Fibroblast of lung (primary cell): Measurements from ENCODE around the gene KCNE3. TPM values are rescaled to one million over a fixed set of nuclear protein-coding genes. Genes with fewer than 3 reads are reported as not detected.

Experiments
- DNase-seq, 2 donors: peaks; one replicate each; pipeline versions ENCODE4 v3.0.0 to v3.0.0-alpha.2; 2010; ENCODE audit warnings: low read depth in 2 of 2
- H2AFZ ChIP-seq: 2 replicates; pipeline ENCODE4 v1.5.1; 2012; ENCODE audit warnings: low read length, control low read depth, inconsistent platforms
- H3K27ac ChIP-seq: 2 replicates; pipeline ENCODE4 v1.5.1; 2011; ENCODE audit warnings: low read length, control low read depth; ENCODE audit not compliant: insufficient read depth
- H3K27me3 ChIP-seq: 2 replicates; pipeline ENCODE4 v1.5.1; 2011; ENCODE audit warnings: mild to moderate bottlenecking, low read length; ENCODE audit not compliant: control insufficient read depth, insufficient read depth
- H3K36me3 ChIP-seq: 2 replicates; pipeline ENCODE4 v1.5.1; 2011; ENCODE audit warnings: low read length; ENCODE audit not compliant: control insufficient read depth, insufficient read depth
- H3K4me1 ChIP-seq: 2 replicates; pipeline ENCODE4 v1.5.1; 2011; ENCODE audit warnings: low read length; ENCODE audit not compliant: control insufficient read depth, insufficient read depth; ENCODE audit errors: extremely low read depth
- H3K4me2 ChIP-seq: 2 replicates; pipeline ENCODE4 v1.5.1; 2011; ENCODE audit warnings: low read length, control low read depth; ENCODE audit not compliant: insufficient read depth; ENCODE audit errors: extremely low read depth
- H3K4me3 ChIP-seq, 4 experiments: fragments of 200-600 bp in 1 of 4; sonication (generic) in 1 of 4; replicated peaks in 1 of 4; 2 replicates each; pipeline ENCODE4 v1.5.1; 2011 to 2016; ENCODE audit warnings: low read length in 4 of 4, low read depth in 3 of 4, mild to moderate bottlenecking in 3 of 4, control low read depth in 2 of 4, inconsistent platforms in 1 of 4, mixed read lengths in 1 of 4; ENCODE audit not compliant: insufficient read depth in 1 of 4; ENCODE audit errors: control extremely low read depth in 1 of 4
- H3K79me2 ChIP-seq: 2 replicates; pipeline ENCODE4 v1.5.1; 2012; ENCODE audit warnings: mild to moderate bottlenecking, low read length, inconsistent platforms; ENCODE audit not compliant: control insufficient read depth, insufficient read depth
- H3K9ac ChIP-seq: 2 replicates; pipeline ENCODE4 v1.5.1; 2011; ENCODE audit warnings: mild to moderate bottlenecking, low read length, control low read depth; ENCODE audit not compliant: insufficient read depth
- H3K9me3 ChIP-seq: 2 replicates; pipeline ENCODE4 v1.5.1; 2012; ENCODE audit warnings: low read depth, low read length; ENCODE audit not compliant: control insufficient read depth, insufficient read depth
- H4K20me1 ChIP-seq: 2 replicates; pipeline ENCODE4 v1.5.1; 2011; ENCODE audit warnings: low read length; ENCODE audit not compliant: control insufficient read depth, insufficient read depth; ENCODE audit errors: extremely low read depth
- CTCF ChIP-seq, 2 donors: IDR thresholded peaks in 1 of 2; conservative IDR thresholded peaks in 1 of 2; 1 replicate in 1 of 2; 2 replicates in 1 of 2; pipeline ENCODE4 v1.5.1; 2011 to 2012; ENCODE audit warnings: low read length in 2 of 2, control low read depth in 1 of 2, inconsistent platforms in 1 of 2, low read depth in 1 of 2, mild to moderate bottlenecking in 1 of 2
- EZH2 ChIP-seq: IDR thresholded peaks from 2 replicates; pipeline ENCODE4 v1.5.1; 2012; ENCODE audit warnings: low read length, control low read depth, mild to moderate bottlenecking; ENCODE audit errors: missing control alignments
- polyA plus RNA-seq, 2 donors: library from polyadenylated mRNA; depleted of rRNA in 1 of 2; stranded (reverse) in 1 of 2; unstranded in 1 of 2; fragments of >200 nt; gene quantifications; 2 replicates each; pipeline ENCODE4 v1.2.1, GENCODE V29; 2011 to 2012; ENCODE audit warnings: missing spikeins in 1 of 2
- total RNA-seq: library from RNA; depleted of rRNA; stranded (reverse); fragments of >200 nt; gene quantifications from 2 replicates; pipeline ENCODE4 v1.2.1, GENCODE V29; 2014

Gene KCNE3
- total and polyA plus RNA-seq, 2 donors (not counting 1 experiment from before 2014, with no cell fraction given) = 0.25 to 6.4 TPM

GRCh38 chr11:74468936-74469335 lies 1.6 kb upstream of the KCNE3 start:
- H2AFZ ChIP-seq = no peak overlapping the region
- DNase-seq = no peak
- no peaks in the 10 kb centered on the region for H3K4me1 ChIP-seq
- no peaks in the 10 kb centered on the region for H4K20me1 ChIP-seq
- H3K27me3 ChIP-seq = peaks cover 32% of the 10 kb centered on the region
- H3K27ac ChIP-seq = no peak overlapping the region
- no peak overlapping the region for H3K9ac ChIP-seq
- no peak overlapping the region for H3K4me3 ChIP-seq
- no peak for TF ChIP-seq CTCF (conservative IDR thresholded peaks at IDR 0.05 in 1 of 2, IDR thresholded peaks at IDR 0.05 in 1 of 2; ENCODE audit: low read depth in 1 of 2, low read length in 2 of 2)
- no peak for TF ChIP-seq EZH2
- H3K79me2 ChIP-seq = no peaks in the 10 kb centered on the region
- no peaks in the 10 kb centered on the region for H3K9me3 ChIP-seq
- H3K36me3 ChIP-seq = no peaks in the 10 kb centered on the region
- no peak overlapping the region for H3K4me2 ChIP-seq

- no peak overlapping the region for H3K27ac ChIP-seq
- H3K4me1 ChIP-seq = no peaks in the 10 kb centered on the region
- no peaks in the 10 kb centered on the region for H3K9me3 ChIP-seq
- H3K79me2 ChIP-seq = no peaks in the 10 kb centered on the region
- no peak overlapping the region for H3K4me2 ChIP-seq
- no peak overlapping the region for H3K9ac ChIP-seq
- H3K27me3 ChIP-seq = peaks cover 30% of the 10 kb centered on the region
- no peaks in the 10 kb centered on the region for H4K20me1 ChIP-seq
- DNase-seq = no peak
- no peak overlapping the region for H3K4me3 ChIP-seq
- H3K36me3 ChIP-seq = no peaks in the 10 kb centered on the region
- TF ChIP-seq EZH2 (no peak), CTCF (conservative IDR thresholded peaks at IDR 0.05 in 1 of 2, IDR thresholded peaks at IDR 0.05 in 1 of 2; ENCODE audit: low read depth in 1 of 2, low read length in 2 of 2) (no peak)
- H2AFZ ChIP-seq = no peak overlapping the region
Observed at GRCh38 chr11:74468521-74468920, 1.2 kb upstream of the KCNE3 start.

GRCh38 chr11:74468058-74468457 lies 709 bp upstream of the KCNE3 start:
- no peak overlapping the region for H3K9ac ChIP-seq
- H3K36me3 ChIP-seq = no peaks in the 10 kb centered on the region
- DNase-seq = no peak
- H3K4me3 ChIP-seq = no peak overlapping the region
- TF ChIP-seq EZH2 (no peak), CTCF (conservative IDR thresholded peaks at IDR 0.05 in 1 of 2, IDR thresholded peaks at IDR 0.05 in 1 of 2; ENCODE audit: low read depth in 1 of 2, low read length in 2 of 2) (no peak)
- H3K27me3 ChIP-seq = peaks cover 33% of the 10 kb centered on the region
- H3K9me3 ChIP-seq = no peaks in the 10 kb centered on the region
- H3K27ac ChIP-seq = no peak overlapping the region
- no peaks in the 10 kb centered on the region for H4K20me1 ChIP-seq
- no peaks in the 10 kb centered on the region for H3K79me2 ChIP-seq
- H3K4me1 ChIP-seq = no peaks in the 10 kb centered on the region
- no peak overlapping the region for H3K4me2 ChIP-seq
- no peak overlapping the region for H2AFZ ChIP-seq
